PFSK-1 (cell line): ENCODE data around the gene OSBPL2.

Source experiments
- POLR2AphosphoS5 ChIP-seq: IDR thresholded peaks from 2 replicates; pipeline ENCODE4 v1.6.1; 2012; ENCODE audit warnings: low read depth, mild to moderate bottlenecking, control low read depth, low read length, moderate library complexity
- SIN3A ChIP-seq: IDR thresholded peaks from 2 replicates; pipeline ENCODE4 v1.6.1; 2012; ENCODE audit warnings: mild to moderate bottlenecking, low read length, moderate library complexity, borderline replicate concordance; ENCODE audit not compliant: insufficient read depth
- TAF1 ChIP-seq: IDR thresholded peaks from 2 replicates; pipeline ENCODE4 v1.6.1; 2012; ENCODE audit warnings: low read length, control low read depth, borderline replicate concordance; ENCODE audit not compliant: insufficient read depth
- TF ChIP-seq, protein P1 (sequence below), 2 experiments: IDR thresholded peaks; 2 replicates each; pipeline versions ENCODE4 v1.6.1 to v1.8.0; 2011 to 2012; ENCODE audit warnings: low read depth in 2 of 2, low read length in 2 of 2, control low read depth in 1 of 2, inconsistent platforms in 1 of 2, mild to moderate bottlenecking in 1 of 2, moderate library complexity in 1 of 2; ENCODE audit not compliant: insufficient read depth in 1 of 2

DNA sequence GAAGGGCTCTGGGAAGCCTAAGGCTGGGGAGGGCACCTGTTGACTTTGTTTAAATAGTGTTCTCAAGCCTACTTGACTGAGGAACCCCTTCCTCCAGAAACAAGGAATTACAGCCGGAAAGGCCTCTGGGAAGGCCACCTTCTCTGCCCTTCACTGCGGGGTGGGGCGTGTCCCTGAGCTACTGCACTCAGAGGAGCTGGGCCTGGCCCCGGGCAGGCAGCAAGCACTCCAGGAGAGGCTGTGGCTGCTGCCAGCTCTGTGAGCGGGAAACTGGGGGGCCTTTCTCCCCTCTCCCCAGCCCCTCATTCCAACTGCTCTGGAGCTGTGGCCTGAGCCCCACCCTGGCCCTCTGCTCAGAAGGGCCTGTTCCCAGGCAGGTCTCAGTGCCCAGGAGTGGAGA, 4.0 kb upstream of the OSBPL2 start:
- TF ChIP-seq TAF1 (no peak), SIN3A (no peak), POLR2AphosphoS5 (no peak)
- TF ChIP-seq, protein P1, sequence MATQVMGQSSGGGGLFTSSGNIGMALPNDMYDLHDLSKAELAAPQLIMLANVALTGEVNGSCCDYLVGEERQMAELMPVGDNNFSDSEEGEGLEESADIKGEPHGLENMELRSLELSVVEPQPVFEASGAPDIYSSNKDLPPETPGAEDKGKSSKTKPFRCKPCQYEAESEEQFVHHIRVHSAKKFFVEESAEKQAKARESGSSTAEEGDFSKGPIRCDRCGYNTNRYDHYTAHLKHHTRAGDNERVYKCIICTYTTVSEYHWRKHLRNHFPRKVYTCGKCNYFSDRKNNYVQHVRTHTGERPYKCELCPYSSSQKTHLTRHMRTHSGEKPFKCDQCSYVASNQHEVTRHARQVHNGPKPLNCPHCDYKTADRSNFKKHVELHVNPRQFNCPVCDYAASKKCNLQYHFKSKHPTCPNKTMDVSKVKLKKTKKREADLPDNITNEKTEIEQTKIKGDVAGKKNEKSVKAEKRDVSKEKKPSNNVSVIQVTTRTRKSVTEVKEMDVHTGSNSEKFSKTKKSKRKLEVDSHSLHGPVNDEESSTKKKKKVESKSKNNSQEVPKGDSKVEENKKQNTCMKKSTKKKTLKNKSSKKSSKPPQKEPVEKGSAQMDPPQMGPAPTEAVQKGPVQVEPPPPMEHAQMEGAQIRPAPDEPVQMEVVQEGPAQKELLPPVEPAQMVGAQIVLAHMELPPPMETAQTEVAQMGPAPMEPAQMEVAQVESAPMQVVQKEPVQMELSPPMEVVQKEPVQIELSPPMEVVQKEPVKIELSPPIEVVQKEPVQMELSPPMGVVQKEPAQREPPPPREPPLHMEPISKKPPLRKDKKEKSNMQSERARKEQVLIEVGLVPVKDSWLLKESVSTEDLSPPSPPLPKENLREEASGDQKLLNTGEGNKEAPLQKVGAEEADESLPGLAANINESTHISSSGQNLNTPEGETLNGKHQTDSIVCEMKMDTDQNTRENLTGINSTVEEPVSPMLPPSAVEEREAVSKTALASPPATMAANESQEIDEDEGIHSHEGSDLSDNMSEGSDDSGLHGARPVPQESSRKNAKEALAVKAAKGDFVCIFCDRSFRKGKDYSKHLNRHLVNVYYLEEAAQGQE (IDR thresholded peaks at IDR 0.05; ENCODE audit: insufficient read depth in 1 of 2, low read depth in 2 of 2, low read length in 2 of 2), result no peak
